NCI-H748 (cell line): ENCODE results near the gene KMT2C.
"Not testable (repeated sequence)": the region's sequence is repeated elsewhere in the genome, so short reads cannot be mapped to it uniquely, and the experiment has no call there.

Experiments used
- DNase-seq: peaks from one replicate; lab custom pipeline; 2025; ENCODE audit not compliant: unreplicated experiment; lab: John Stamatoyannopoulos, UW

The KMT2C gene

DNA sequence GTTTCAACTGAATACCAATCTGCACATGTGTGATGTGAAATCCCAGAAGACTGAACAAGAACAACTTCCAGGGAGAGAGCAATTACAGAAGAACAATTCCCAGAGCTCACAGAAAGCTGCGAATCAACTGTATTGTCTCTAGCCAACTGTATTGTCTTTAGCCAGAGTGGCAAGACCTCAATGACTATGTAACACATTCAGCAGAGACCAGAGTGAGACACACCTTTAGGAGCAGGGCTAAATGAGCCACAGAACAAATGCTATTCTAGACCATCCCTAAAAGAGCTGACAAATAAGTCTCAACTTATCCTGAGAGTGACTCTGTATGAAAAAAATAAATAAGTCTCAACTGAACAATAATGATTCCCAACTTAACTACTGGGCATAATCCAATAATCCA lies 72.0 kb downstream of the KMT2C start:
- no peak for DNase-seq

DNA sequence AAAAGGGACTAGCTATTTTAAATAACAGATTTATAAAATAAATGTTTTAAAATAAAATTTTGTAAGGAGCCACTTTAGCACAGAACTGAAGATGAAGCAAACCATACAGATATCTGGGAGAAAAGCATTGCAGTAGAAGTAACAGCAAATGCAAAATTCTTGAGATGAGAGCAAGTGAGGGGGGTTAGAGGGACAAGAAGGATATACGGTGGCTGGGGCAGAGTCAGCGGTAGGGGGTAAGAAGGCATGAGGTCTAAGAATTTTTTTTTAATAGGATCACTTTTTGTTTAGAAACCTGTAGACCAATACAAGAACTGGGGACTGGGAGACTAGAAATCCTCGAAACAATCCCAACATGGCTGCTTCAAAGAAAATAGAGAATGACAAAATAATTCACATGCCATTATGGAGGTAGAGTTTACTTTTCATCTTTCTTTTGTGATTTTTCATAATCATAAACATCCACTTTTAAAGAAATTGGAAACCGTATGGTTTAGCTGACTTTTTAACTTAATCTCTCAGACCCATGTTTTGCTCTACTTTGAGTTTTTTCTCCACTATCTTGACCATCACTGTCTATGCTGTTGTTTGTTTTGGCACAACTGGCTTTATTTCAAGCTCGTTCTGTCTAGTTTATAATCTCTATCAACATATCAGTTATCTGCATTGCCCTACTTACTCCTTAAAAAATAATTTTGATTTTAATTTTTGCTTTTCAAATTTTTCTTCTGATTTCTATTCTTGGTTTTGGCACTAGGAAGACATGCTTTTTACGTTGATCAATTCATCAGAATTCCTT lies 73.5 kb downstream of the KMT2C start:
- DNase-seq = no peak

DNA sequence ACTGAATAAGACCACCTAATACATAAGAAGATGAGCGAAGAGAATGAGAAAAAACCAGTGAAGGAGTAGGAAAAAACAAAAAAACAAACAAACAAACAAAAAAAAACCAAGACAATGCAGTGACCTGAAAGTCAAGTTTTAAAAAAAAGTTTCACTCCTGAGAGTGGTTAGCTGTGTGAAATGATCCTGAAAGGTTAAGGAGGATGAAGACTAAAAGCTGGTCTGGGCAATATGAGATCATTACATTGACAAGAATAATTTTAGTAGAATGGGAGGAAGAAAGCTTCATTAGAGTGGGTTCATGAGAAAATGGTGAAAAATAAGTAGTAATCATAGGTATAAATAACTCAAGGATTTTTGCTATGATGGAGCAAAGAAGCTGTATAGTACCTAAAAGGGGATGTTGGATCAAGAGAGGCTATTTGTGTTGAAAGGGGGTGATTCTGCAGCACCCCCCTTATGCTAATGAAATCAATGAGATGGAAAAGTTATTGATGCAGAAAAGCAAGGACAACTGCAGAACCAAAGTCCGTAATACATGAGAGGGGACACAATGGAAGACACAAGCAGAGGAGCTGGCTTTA lies 80.2 kb downstream of the KMT2C start:
- no peak for DNase-seq

DNA sequence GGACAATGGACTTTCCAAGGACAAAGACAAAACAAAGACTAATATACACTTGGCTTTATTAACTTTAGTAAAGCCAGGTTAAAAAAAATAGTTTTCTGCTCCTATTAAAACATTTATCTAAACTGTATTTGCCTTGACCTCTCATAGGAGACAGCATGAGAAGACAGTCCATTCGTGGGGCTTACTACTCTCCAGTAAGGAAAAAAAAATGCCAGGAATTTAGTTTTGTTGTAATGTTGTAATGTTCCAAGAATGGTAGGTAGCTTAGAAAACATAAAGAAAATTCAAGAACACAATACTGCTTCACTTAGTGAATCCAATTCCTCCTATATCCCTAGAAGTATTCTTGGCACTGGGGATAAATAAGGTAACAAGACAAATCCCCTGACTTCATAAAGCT lies 81.7 kb downstream of the KMT2C start:
- no peak for DNase-seq

DNA sequence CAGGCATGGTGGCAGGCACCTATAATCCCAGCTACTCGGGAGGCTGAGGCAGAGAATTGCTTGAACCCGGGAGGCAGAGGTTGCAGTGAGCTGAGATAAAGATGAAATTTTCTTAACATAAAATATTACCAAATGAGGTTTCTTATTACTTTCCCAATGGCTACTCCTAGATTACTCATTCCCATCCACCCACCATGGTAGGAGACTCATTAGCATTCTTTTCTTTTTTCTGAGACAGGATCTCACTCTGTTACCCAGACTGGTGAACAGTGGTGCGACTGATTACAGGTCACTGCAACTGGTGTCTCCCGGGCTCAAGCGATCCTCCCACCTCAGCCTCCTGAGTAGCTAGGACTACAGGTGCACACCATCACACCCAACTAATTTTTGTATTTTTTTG lies 82.5 kb downstream of the KMT2C start:
- not testable (repeated sequence) for DNase-seq

DNA sequence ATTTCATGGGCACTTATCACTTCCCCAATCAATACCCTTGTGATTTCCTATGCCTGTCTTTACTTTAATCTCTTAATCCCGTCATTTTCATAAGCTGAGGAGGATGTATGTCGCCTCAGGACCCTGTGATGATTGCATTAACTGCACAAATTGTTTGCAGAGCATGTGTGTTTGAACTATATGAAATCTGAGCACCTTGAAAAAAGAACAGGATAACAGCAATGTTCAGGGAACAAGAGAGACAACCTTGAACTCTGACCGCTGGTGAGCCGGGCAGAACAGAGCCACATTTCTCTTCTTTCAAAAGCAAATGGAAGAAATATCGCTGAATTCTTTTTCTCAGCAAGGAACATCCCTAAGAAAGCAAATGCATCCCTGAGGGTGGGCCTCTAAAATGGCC lies 84.1 kb downstream of the KMT2C start:
- DNase-seq = not testable (repeated sequence)

DNA sequence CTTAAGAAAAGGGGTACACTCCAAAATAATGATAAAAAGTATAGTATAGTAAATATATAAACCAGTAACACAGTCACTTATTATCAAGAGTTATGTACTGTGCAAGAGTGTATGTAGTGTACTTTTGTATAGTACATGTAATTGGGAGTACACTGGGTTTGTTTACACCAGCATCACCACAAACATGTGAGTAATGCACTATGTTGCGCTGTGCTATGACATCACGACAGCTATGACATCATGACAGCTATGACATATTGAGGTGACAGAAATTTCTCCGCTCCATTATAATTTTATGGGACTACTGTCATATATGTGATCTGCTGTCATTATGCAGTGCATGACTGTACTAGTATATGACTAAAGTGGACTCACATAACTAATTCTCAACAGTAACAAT lies 84.6 kb downstream of the KMT2C start:
- DNase-seq = no peak

DNA sequence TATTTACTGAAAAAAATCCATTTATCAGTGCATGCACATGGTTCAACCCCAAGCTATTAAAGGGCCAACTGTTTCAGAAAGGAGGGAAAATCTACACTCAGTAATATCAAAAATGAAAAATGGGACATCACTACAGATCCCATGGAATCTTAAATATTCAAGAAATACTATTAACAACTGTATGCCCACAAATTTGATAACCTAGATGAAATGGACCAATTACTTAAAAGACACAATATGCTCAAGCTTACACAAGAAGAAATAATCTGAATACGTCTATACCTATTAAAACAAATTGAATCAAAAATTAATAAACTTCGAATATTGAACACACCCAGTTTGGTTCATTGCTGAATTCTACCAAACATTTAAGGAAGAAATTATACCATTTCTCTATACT lies 87.9 kb downstream of the KMT2C start:
- no peak for DNase-seq

DNA sequence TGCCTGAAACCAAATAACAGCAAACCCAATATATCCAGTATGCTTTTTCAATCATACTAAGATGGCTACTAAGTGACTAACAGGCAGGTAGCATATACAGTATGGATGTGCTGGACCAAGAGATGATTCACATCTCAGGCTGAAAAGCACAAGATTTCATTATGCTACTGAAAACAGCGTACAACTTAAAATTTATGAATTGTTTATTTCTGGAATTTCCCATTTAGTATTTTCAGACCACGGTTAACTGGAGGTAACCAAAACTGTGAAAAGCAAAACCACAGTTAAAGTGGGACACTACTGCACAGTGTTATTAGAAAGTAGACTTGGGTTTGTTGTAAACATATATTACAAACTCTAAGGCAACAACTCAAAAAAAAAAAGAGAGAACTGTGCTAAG lies 91.5 kb downstream of the KMT2C start:
- DNase-seq = no peak

DNA sequence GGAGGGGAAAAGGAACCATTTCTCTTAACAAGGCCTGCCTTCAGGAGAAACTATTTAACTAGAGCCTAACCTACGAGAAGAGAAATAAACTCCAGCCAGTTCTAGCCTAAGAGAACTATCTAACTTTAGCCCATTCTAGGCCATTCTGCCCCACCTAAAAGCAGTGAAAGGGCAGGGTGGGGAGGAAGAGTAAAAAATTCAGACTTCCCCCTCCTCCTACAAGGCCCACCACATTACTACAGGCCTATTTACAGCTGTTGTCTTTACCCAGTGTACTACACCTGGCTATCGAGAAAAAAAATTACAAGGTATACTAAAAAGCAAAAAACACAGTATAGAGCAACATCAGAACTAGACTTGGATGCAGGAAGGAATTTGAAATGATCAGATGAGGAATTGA lies 93.0 kb downstream of the KMT2C start:
- no peak for DNase-seq

DNA sequence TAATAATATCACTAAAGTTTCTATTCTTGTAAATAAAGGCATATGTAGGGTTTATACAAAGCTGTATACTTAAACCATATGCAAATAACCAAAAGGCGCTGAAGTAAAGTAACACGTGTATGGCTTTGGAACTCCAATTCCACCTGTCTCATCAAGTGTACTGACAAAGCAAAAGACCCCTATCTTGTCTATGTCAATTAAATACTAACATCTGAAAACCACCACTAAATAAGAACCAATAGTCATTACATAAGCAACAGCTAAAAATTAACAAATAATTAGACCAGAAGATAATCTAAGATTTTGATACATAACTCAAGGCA lies 93.9 kb downstream of the KMT2C start:
- DNase-seq = no peak

DNA sequence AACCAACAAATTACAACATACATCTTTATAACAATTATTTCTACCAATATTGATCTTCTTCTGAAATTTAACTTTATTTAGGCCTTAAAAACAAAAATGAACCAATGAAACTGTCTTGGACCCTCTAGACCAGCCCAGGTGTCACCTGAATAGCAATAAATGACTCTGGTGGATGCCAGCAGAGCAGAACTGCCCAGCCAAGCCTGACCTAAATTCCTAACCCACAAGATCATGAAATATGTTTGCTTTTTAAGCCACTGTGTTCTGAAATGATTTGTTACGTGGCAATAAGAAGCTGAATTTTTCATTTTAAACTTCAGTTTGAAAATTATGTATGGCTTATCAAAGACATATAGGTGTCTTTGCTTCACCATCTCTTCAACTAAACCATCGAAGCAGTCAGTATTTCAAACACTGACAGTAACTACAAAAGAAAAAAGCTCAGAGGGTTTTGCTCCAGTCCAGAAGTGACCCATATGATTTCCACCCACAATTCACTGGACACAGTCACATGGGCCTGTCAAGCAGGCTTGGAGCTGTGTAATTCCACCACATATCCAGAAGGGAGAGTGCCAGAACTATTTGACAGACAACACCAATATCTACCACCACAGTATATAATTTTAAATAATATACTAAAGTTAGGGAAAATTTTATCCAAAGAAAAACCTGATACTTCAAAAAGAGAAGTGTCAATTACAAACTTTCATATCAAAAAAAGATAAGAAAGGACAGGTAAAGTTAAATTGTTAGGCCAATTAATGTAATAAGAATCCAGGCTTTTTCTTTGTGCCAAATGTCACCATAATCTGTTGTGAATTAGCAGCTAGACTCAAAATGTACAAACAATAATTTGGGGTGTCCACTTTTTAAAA lies 94.5 kb downstream of the KMT2C start:
- peak; percentile 4 for DNase-seq

DNA sequence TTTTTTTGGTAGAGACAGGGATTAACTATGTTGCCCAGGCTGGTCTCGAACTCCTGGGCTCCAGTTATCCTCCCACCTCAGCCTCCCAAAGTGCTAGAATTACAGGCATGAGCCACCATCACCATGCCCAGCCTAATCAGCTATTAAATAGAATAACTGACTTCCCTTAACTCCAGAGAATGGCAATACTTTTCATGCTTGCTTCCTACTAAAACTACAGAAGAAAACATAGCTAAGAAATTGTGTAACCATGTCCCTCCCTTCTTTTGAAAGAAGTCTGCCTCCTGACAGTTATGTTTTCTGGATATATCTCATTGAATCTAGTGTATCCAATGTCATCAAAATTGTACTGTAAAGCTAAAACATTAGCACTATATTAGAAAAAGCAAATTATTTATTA lies 95.6 kb downstream of the KMT2C start:
- DNase-seq = no peak

DNA sequence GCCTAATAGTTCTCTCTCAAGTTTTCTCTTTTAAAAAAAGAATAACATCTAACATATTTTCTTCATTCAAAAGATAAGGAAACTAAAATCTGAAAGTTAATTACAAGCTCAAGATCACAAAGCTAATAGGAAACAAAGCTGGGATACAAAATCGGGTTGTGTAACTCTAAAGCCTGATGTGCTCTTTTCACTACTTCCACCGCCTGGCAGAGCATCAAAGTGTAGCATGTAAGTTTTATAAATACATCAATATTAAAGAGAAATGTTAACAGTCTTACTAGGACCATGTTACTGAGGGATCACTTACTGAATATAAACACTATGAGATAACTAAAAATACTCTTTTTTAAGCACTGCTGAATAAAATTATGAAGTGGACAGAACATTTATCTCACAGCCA lies 97.2 kb downstream of the KMT2C start:
- DNase-seq = no peak

DNA sequence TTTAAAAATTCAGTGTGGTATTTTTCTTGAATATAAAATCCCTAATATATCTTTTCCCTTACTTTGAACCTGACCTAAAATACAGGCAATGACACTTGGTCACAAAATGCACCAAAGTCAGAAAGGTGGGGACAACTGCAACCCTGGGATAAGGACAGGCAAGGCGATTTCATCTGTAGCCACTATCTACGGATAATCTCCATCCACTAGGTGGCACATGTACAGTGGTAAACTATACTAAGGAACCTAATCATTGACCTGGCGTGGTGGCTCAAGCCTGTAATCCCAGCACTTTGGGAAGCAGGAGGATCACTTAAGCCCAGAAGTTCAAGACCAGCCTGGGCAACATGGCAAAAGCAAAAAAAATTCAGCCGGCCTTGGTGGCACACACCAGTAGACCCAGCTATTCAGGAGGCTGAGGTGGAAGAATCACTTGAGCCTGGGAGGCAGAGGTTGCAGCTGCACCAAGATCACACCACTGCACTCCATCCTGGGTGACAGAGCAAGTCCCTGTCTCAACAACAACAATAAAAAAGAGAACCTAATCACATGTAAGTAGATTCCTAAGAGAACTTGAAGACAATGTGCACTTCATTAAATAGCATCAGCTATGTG lies 98.9 kb downstream of the KMT2C start:
- DNase-seq = peak; percentile 53

DNA sequence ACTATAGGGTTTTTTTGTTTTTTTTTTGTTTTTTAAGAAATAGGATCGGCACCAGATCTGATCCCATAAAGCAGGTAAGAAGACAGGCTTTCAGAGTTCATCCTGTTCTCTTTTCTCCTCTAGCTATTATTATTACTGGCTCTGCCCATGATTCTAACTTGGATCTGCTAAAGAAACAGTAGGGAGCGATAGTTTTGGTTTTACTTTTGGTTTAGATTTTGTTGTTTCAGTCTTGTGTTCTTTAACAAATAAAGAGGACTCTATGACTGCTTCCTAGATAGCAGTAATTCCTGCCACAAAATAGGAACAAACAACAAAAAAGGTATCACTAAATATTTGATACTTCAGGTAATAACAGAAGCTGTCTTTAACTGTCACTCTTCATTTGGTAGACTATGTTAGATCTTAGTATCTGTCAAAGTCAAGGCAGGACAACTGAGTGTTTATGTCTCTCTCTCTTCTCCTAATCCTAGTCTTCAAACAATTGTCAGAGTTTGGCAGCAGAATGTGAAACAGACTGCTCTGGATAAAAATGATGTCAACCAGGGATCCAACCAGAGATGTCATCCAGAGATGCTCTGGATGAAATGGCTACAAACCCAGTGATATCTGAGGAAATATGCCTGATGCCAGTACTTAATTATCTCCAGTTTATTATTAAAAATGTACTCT lies 99.8 kb downstream of the KMT2C start:
- no peak for DNase-seq

DNA sequence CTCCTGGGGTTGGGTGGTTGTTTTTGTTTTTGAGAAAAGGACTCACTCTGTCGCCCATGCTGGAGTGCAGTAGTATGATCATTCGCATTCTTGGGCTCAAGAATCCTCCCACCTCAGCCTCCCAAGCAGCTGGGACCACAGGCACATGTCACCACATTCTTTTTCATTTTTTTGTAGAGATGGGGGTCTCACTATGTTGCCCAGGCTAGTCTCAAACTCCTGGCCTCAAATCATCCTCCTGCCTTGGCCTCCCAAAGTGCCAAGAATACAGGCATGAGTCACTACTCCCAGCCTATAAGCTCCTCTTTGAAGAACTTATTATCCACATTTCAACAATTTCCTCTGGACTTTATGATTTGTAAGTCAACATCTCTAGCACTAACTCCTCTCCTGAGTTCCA lies 102.7 kb downstream of the KMT2C start:
- DNase-seq = no peak

DNA sequence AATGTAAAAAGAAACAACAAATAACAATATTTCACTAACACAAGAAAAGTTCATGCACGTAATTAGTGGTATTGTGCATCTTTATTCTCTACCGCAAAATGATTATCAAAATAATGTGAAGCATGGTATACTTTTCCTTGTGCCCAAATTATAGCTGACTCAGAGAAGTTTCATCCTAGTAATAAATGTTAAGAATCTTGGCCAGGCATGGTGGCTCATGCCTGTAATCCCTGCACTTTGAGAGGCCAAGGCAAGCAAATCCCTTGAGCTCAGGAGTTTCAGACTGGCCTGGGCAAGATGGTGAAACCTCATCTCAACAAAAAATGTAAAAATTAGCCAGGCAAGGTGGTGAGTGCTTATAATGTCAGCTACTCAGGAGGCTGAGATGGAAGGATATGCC lies 105.0 kb downstream of the KMT2C start:
- no peak for DNase-seq

DNA sequence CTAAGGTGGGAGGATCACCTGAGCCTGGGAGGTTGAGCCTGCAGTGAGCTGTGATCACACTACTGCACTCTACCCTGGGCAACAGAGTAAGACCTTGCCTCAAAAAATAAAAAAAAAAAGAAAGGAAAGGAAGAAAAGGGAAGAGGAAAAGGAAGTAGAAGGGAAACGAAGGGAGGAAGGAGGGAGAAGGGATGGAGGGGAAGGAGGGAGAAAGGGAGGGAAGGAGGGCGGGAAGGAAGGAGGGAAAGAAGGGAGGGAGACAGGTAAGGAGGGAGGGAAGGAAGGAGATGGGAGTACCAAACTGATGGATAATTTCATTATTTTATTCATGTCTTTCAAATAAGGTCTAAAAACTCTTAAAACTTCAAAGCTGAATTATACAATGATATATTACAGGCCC lies 106.3 kb downstream of the KMT2C start:
- no peak for DNase-seq

DNA sequence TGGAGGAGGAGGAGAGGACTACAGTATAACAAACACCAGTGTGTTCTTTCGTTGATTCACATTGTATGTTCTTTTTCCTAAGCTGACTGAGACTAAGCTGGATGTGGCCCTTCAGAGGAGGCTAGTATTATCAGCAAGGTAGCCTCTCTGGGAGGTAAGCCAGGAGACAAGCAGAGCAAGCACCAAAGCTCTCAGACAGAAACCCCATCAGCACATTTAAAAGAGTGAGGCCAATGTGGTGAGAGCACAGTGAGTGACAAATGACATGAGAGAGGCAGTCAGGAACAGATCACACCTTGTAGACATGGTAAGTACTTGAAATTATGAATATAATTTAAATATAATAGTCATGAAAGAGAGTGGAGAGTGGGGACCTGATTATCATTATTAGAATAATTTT lies 107.6 kb downstream of the KMT2C start:
- no peak for DNase-seq

DNA sequence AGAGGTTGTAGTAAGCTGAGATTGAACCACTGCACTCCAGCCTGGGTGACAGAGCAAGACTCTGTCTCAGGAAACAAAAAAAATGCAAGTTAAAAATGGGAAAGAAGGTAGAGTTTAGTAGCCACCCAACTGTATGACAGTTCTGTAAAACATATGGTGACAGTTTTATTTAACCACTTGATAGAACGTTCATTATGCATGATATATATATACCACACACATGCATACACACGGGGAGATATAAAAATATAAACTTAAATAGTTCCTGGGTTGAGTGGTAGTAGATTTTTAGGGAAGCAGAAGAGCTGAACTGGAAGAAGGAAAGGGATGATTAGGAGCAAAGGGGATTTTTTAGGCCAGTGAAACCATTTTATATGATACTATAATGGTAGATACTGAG lies 120.0 kb downstream of the KMT2C start:
- no peak for DNase-seq
